ENCODE measurements around the gene CFAP53.

Gene CFAP53

DNA sequence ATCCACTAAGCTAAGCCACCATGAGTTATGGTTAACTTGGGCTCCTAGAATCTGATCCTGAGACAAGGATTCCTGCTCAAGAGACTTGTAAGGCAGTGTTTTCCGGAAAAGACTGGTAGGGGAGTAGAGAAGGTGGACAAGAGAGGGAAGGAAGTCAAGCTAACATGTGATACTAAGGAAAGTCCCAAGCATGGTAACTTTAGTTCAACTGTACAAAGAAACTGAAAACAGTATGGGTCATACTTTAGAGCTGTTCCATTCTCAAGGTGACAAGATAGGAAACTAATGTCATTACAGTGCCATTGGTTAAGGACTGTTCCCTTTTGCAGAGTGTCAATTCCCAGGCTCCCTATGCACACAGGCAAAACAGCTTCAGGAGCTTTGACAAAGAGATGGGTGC is 77.1 kb downstream of the CFAP53 start:
- peaks cover 50% of the 10 kb centered on the region for H3K27me3 ChIP-seq (ENCODE audit: insufficient read depth, poor library complexity, severe bottlenecking)
- no peak overlapping the region for H3K4me3 ChIP-seq (replicated peaks; ENCODE audit: insufficient read depth, low read length)
- no peak for DNase-seq (ENCODE audit: low read depth in 1 of 2, low spot score in 1 of 2)
- H3K27ac ChIP-seq (replicated peaks) = no peak overlapping the region
- TF ChIP-seq, protein P1, sequence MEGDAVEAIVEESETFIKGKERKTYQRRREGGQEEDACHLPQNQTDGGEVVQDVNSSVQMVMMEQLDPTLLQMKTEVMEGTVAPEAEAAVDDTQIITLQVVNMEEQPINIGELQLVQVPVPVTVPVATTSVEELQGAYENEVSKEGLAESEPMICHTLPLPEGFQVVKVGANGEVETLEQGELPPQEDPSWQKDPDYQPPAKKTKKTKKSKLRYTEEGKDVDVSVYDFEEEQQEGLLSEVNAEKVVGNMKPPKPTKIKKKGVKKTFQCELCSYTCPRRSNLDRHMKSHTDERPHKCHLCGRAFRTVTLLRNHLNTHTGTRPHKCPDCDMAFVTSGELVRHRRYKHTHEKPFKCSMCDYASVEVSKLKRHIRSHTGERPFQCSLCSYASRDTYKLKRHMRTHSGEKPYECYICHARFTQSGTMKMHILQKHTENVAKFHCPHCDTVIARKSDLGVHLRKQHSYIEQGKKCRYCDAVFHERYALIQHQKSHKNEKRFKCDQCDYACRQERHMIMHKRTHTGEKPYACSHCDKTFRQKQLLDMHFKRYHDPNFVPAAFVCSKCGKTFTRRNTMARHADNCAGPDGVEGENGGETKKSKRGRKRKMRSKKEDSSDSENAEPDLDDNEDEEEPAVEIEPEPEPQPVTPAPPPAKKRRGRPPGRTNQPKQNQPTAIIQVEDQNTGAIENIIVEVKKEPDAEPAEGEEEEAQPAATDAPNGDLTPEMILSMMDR (IDR thresholded peaks at IDR 0.05; ENCODE audit: insufficient read depth, low read length) = no peak
- no peak for TF ChIP-seq POLR2AphosphoS5 (IDR thresholded peaks at IDR 0.05; ENCODE audit: low read depth)

DNA sequence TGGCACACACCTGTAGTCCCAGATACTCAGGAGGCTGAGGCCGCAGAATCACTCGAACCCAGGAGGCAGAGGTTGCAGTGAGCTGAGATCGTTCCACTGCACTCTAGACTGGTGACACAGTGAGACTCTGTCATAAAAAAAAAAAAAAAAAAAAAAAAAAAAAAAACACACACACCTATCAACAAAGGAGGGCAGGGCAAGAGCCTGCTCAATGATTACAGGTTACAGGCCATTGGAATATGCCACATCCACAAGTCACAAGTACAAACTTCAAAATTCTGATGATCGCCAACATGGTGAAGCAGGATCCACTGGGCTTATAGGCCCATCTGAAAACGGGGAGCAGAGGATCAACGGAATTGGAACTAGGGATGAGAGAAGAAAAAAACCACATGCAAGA is 77.6 kb downstream of the CFAP53 start:
- no peak for TF ChIP-seq GABPA (IDR thresholded peaks at IDR 0.05; ENCODE audit: low read depth)
- TF ChIP-seq, protein P1 (IDR thresholded peaks at IDR 0.05; ENCODE audit: insufficient read depth, low read length) = no peak
- TF ChIP-seq, protein P2, sequence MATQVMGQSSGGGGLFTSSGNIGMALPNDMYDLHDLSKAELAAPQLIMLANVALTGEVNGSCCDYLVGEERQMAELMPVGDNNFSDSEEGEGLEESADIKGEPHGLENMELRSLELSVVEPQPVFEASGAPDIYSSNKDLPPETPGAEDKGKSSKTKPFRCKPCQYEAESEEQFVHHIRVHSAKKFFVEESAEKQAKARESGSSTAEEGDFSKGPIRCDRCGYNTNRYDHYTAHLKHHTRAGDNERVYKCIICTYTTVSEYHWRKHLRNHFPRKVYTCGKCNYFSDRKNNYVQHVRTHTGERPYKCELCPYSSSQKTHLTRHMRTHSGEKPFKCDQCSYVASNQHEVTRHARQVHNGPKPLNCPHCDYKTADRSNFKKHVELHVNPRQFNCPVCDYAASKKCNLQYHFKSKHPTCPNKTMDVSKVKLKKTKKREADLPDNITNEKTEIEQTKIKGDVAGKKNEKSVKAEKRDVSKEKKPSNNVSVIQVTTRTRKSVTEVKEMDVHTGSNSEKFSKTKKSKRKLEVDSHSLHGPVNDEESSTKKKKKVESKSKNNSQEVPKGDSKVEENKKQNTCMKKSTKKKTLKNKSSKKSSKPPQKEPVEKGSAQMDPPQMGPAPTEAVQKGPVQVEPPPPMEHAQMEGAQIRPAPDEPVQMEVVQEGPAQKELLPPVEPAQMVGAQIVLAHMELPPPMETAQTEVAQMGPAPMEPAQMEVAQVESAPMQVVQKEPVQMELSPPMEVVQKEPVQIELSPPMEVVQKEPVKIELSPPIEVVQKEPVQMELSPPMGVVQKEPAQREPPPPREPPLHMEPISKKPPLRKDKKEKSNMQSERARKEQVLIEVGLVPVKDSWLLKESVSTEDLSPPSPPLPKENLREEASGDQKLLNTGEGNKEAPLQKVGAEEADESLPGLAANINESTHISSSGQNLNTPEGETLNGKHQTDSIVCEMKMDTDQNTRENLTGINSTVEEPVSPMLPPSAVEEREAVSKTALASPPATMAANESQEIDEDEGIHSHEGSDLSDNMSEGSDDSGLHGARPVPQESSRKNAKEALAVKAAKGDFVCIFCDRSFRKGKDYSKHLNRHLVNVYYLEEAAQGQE (IDR thresholded peaks at IDR 0.05; ENCODE audit: insufficient replicate concordance, low read depth) = no peak
- no peak for TF ChIP-seq POLR2AphosphoS5 (IDR thresholded peaks at IDR 0.05; ENCODE audit: low read depth)
- no peak for TF ChIP-seq SPI1 (IDR thresholded peaks at IDR 0.05; ENCODE audit: borderline replicate concordance, low read depth)
- DNase-seq (ENCODE audit: low read depth in 1 of 2, low spot score in 1 of 2) = no peak
- Histone ChIP-seq H3K27ac (replicated peaks) (no peak overlapping the region), H3K27me3 (ENCODE audit: insufficient read depth, poor library complexity, severe bottlenecking) (peaks cover 45% of the 10 kb centered on the region), H3K4me3 (replicated peaks; ENCODE audit: insufficient read depth, low read length) (no peak overlapping the region)

DNA sequence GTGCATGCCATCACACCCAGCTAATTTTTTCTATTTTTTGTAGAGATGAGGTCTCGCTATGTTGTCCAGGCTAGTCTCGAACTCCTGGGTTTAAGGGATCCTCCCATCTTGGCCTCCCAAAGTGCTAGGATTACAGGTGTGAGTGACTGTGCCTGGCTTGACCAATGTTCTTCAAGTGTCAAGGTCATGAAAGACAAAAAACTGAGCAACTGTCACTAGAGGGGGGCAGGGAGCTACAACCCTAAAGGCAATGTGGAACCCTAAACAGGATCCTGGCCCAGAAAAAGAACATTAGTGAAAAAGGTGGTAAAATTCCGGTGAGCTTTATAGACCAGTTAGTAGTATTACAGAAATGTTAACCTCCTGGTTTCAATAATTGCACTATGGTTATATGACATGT is 78.6 kb downstream of the CFAP53 start:
- DNase-seq (ENCODE audit: low read depth in 1 of 2, low spot score in 1 of 2) = no peak
- TF ChIP-seq, protein P1 (IDR thresholded peaks at IDR 0.05; ENCODE audit: insufficient read depth, low read length) = no peak
- TF ChIP-seq POLR2AphosphoS5 (IDR thresholded peaks at IDR 0.05; ENCODE audit: low read depth) (no peak), GABPA (IDR thresholded peaks at IDR 0.05; ENCODE audit: low read depth) (no peak), SPI1 (IDR thresholded peaks at IDR 0.05; ENCODE audit: borderline replicate concordance, low read depth) (no peak)
- TF ChIP-seq, protein P2 (IDR thresholded peaks at IDR 0.05; ENCODE audit: insufficient replicate concordance, low read depth) = no peak
- H3K27ac ChIP-seq (replicated peaks) = no peak overlapping the region

DNA sequence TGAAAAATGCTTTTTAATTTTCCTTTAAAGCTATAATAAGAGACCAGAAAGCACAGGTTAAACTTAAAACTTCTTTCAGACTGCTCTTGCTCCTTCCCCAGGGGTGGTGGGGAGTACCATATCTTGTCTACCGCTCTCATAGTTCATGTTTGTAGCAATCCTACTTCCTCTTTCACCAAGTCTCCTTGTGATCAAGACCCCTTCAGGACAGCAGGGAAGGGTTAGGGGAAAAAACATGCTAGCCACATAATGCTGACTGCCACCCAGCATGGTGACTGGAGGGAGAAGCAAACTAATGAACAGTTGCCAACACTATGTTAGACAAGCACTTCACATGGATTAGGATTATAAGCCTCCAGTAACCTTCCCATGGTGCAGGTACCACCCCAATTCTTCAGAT is 79.9 kb downstream of the CFAP53 start:
- Histone ChIP-seq H3K27ac (replicated peaks) (no peak overlapping the region), H3K4me3 (replicated peaks; ENCODE audit: insufficient read depth, low read length) (no peak overlapping the region), H3K27me3 (ENCODE audit: insufficient read depth, poor library complexity, severe bottlenecking) (peaks cover 31% of the 10 kb centered on the region)
- no peak for TF ChIP-seq GABPA (IDR thresholded peaks at IDR 0.05; ENCODE audit: low read depth)
- peak; percentile 21; the same call in 1 of the 2 replicates for TF ChIP-seq SPI1 (IDR thresholded peaks at IDR 0.05; ENCODE audit: borderline replicate concordance, low read depth)
- TF ChIP-seq, protein P1 (IDR thresholded peaks at IDR 0.05; ENCODE audit: insufficient read depth, low read length) = no peak
- no peak for DNase-seq (ENCODE audit: low read depth in 1 of 2, low spot score in 1 of 2)

More for the DNA sequence above, 78.6 kb downstream of the CFAP53 start:
- Histone ChIP-seq H3K4me3 (replicated peaks; ENCODE audit: insufficient read depth, low read length) (no peak overlapping the region), H3K27me3 (ENCODE audit: insufficient read depth, poor library complexity, severe bottlenecking) (peaks cover 35% of the 10 kb centered on the region)
